Measurements from ENCODE around the gene MXD1.

Gene MXD1

GRCh38 chr2:69939722-69940121 is 24.8 kb downstream of the MXD1 start:
- no peak overlapping the region for H3K23ac ChIP-seq (ENCODE audit: low read length)
- no peak overlapping the region for H3K27ac ChIP-seq (ENCODE audit: low read depth, low read length)
- H2BK120ac ChIP-seq (ENCODE audit: insufficient read depth, low read length, poor library complexity): no peak overlapping the region
- H3K18ac ChIP-seq (ENCODE audit: low read length): no peak overlapping the region
- DNase-seq: no peak
- WGBS (ENCODE audit: extremely low coverage, insufficient coverage, insufficient read length): no CpG with 5 or more reads among the region's 14 CpGs
- no peak overlapping the region for H3K9ac ChIP-seq (ENCODE audit: low read length)
- H3K4me2 ChIP-seq (ENCODE audit: low read length): no peak overlapping the region
- H2AK5ac ChIP-seq (ENCODE audit: low read length): no peak overlapping the region
- no peak overlapping the region for H4K12ac ChIP-seq (ENCODE audit: low read depth, low read length)
- H3K36me3 ChIP-seq (ENCODE audit: control insufficient read depth in 1 of 2, insufficient read depth in 2 of 2, low read length in 2 of 2): peaks cover 15 to 24% of the 10 kb centered on the region in 2 experiments
- H3K9me3 ChIP-seq (ENCODE audit: insufficient read depth, low read depth, low read length): no peaks in the 10 kb centered on the region
- no peak overlapping the region for H2BK5ac ChIP-seq (ENCODE audit: low read depth, low read length, poor library complexity)
- H3K79me1 ChIP-seq (ENCODE audit: low read length): no peaks in the 10 kb centered on the region
- H3K27me3 ChIP-seq (ENCODE audit: insufficient read depth, low read length): no peaks in the 10 kb centered on the region
- no peak overlapping the region for H3K14ac ChIP-seq (ENCODE audit: low read length)
- no peak overlapping the region for H3K4me3 ChIP-seq (ENCODE audit: low read depth, low read length)
- no peak overlapping the region for H2BK12ac ChIP-seq (ENCODE audit: low read length)
- H3K4ac ChIP-seq (ENCODE audit: low read depth, low read length): no peak overlapping the region
- peaks cover 0 to 3% of the 10 kb centered on the region in 2 experiments for H3K4me1 ChIP-seq (ENCODE audit: control insufficient read depth in 1 of 2, insufficient read depth in 2 of 2, low read length in 2 of 2)
- no peak overlapping the region for H4K91ac ChIP-seq (ENCODE audit: low read depth, low read length)
- no peaks in the 10 kb centered on the region for H3K79me2 ChIP-seq (ENCODE audit: control insufficient read depth, insufficient read depth, low read length, poor library complexity)
- no peak overlapping the region for H2AFZ ChIP-seq (ENCODE audit: insufficient read depth, low read length, poor library complexity)
- H4K8ac ChIP-seq (ENCODE audit: low read depth, low read length): no peak overlapping the region

- no peaks in the 10 kb centered on the region for H3K27me3 ChIP-seq (ENCODE audit: insufficient read depth, low read length)
- H2BK5ac ChIP-seq (ENCODE audit: low read depth, low read length, poor library complexity): no peak overlapping the region
- H4K91ac ChIP-seq (ENCODE audit: low read depth, low read length): no peak overlapping the region
- H4K8ac ChIP-seq (ENCODE audit: low read depth, low read length): no peak overlapping the region
- no peak overlapping the region for H2BK120ac ChIP-seq (ENCODE audit: insufficient read depth, low read length, poor library complexity)
- H3K4me1 ChIP-seq (ENCODE audit: control insufficient read depth in 1 of 2, insufficient read depth in 2 of 2, low read length in 2 of 2): peaks cover 5 to 7% of the 10 kb centered on the region in 2 experiments
- H3K79me1 ChIP-seq (ENCODE audit: low read length): no peaks in the 10 kb centered on the region
- no peak overlapping the region for H3K4me2 ChIP-seq (ENCODE audit: low read length)
- no peak overlapping the region for H3K4me3 ChIP-seq (ENCODE audit: low read depth, low read length)
- no peak overlapping the region for H2AK5ac ChIP-seq (ENCODE audit: low read length)
- DNase-seq: no peak
- no peak overlapping the region for H3K9ac ChIP-seq (ENCODE audit: low read length)
- H3K36me3 ChIP-seq (ENCODE audit: control insufficient read depth in 1 of 2, insufficient read depth in 2 of 2, low read length in 2 of 2): peaks cover 13 to 24% of the 10 kb centered on the region in 2 experiments
- H4K12ac ChIP-seq (ENCODE audit: low read depth, low read length): no peak overlapping the region
- no peak overlapping the region for H2BK12ac ChIP-seq (ENCODE audit: low read length)
- no peak overlapping the region for H3K14ac ChIP-seq (ENCODE audit: low read length)
- no peak overlapping the region for H3K27ac ChIP-seq (ENCODE audit: low read depth, low read length)
- no peak overlapping the region for H2AFZ ChIP-seq (ENCODE audit: insufficient read depth, low read length, poor library complexity)
- H3K23ac ChIP-seq (ENCODE audit: low read length): no peak overlapping the region
- WGBS (ENCODE audit: extremely low coverage, insufficient coverage, insufficient read length): no CpG with 5 or more reads among the region's 8 CpGs
- no peak overlapping the region for H3K18ac ChIP-seq (ENCODE audit: low read length)
- H3K4ac ChIP-seq (ENCODE audit: low read depth, low read length): no peak overlapping the region
- no peaks in the 10 kb centered on the region for H3K79me2 ChIP-seq (ENCODE audit: control insufficient read depth, insufficient read depth, low read length, poor library complexity)
- no peaks in the 10 kb centered on the region for H3K9me3 ChIP-seq (ENCODE audit: insufficient read depth, low read depth, low read length)
These were observed 25.8 kb downstream of the MXD1 start for GRCh38 chr2:69940691-69941090.

- Histone ChIP-seq H3K9me3 (ENCODE audit: insufficient read depth, low read depth, low read length) (no peaks in the 10 kb centered on the region), H2BK120ac (ENCODE audit: insufficient read depth, low read length, poor library complexity) (no peak overlapping the region), H3K27ac (ENCODE audit: low read depth, low read length) (no peak overlapping the region), H3K4ac (ENCODE audit: low read depth, low read length) (no peak overlapping the region), H2BK12ac (ENCODE audit: low read length) (no peak overlapping the region), H4K91ac (ENCODE audit: low read depth, low read length) (no peak overlapping the region), H3K79me2 (ENCODE audit: control insufficient read depth, insufficient read depth, low read length, poor library complexity) (no peaks in the 10 kb centered on the region), H3K27me3 (ENCODE audit: insufficient read depth, low read length) (no peaks in the 10 kb centered on the region), H3K4me2 (ENCODE audit: low read length) (no peak overlapping the region), H3K79me1 (ENCODE audit: low read length) (peaks cover 2% of the 10 kb centered on the region), H3K36me3 (ENCODE audit: control insufficient read depth in 1 of 2, insufficient read depth in 2 of 2, low read length in 2 of 2) (peaks cover 2 to 7% of the 10 kb centered on the region in 2 experiments), H3K4me1 (ENCODE audit: control insufficient read depth in 1 of 2, insufficient read depth in 2 of 2, low read length in 2 of 2) (peaks cover 15% of the 10 kb centered on the region in 2 experiments), H3K9ac (ENCODE audit: low read length) (no peak overlapping the region), H3K23ac (ENCODE audit: low read length) (no peak overlapping the region), H4K8ac (ENCODE audit: low read depth, low read length) (no peak overlapping the region), H2AK5ac (ENCODE audit: low read length) (no peak overlapping the region), H4K12ac (ENCODE audit: low read depth, low read length) (no peak overlapping the region), H3K4me3 (ENCODE audit: low read depth, low read length) (no peak overlapping the region), H2AFZ (ENCODE audit: insufficient read depth, low read length, poor library complexity) (no peak overlapping the region), H3K14ac (ENCODE audit: low read length) (no peak overlapping the region), H3K18ac (ENCODE audit: low read length) (no peak overlapping the region), H2BK5ac (ENCODE audit: low read depth, low read length, poor library complexity) (no peak overlapping the region)
- WGBS (ENCODE audit: extremely low coverage, insufficient coverage, insufficient read length): no CpG with 5 or more reads among the region's 11 CpGs
- no peak for DNase-seq
These were observed 28.3 kb downstream of the MXD1 start for GRCh38 chr2:69943000-69943842.

- no peak overlapping the region for H4K8ac ChIP-seq (ENCODE audit: low read depth, low read length)
- H3K9me3 ChIP-seq (ENCODE audit: insufficient read depth, low read depth, low read length): no peaks in the 10 kb centered on the region
- no peak overlapping the region for H2AK5ac ChIP-seq (ENCODE audit: low read length)
- peaks cover 15 to 17% of the 10 kb centered on the region in 2 experiments for H3K4me1 ChIP-seq (ENCODE audit: control insufficient read depth in 1 of 2, insufficient read depth in 2 of 2, low read length in 2 of 2)
- peaks cover 2 to 4% of the 10 kb centered on the region in 2 experiments for H3K36me3 ChIP-seq (ENCODE audit: control insufficient read depth in 1 of 2, insufficient read depth in 2 of 2, low read length in 2 of 2)
- peaks cover 2% of the 10 kb centered on the region for H3K79me1 ChIP-seq (ENCODE audit: low read length)
- H3K18ac ChIP-seq (ENCODE audit: low read length): no peak overlapping the region
- no CpG with 5 or more reads among the region's 9 CpGs for WGBS (ENCODE audit: extremely low coverage, insufficient coverage, insufficient read length)
- no peak overlapping the region for H4K12ac ChIP-seq (ENCODE audit: low read depth, low read length)
- no peak overlapping the region for H2AFZ ChIP-seq (ENCODE audit: insufficient read depth, low read length, poor library complexity)
- no peak overlapping the region for H3K4me2 ChIP-seq (ENCODE audit: low read length)
- H3K23ac ChIP-seq (ENCODE audit: low read length): no peak overlapping the region
- H3K79me2 ChIP-seq (ENCODE audit: control insufficient read depth, insufficient read depth, low read length, poor library complexity): no peaks in the 10 kb centered on the region
- H3K4ac ChIP-seq (ENCODE audit: low read depth, low read length): no peak overlapping the region
- H2BK5ac ChIP-seq (ENCODE audit: low read depth, low read length, poor library complexity): no peak overlapping the region
- H2BK120ac ChIP-seq (ENCODE audit: insufficient read depth, low read length, poor library complexity): no peak overlapping the region
- no peak overlapping the region for H3K14ac ChIP-seq (ENCODE audit: low read length)
- H4K91ac ChIP-seq (ENCODE audit: low read depth, low read length): no peak overlapping the region
- H3K4me3 ChIP-seq (ENCODE audit: low read depth, low read length): no peak overlapping the region
- H2BK12ac ChIP-seq (ENCODE audit: low read length): no peak overlapping the region
- no peak overlapping the region for H3K27ac ChIP-seq (ENCODE audit: low read depth, low read length)
- no peak overlapping the region for H3K9ac ChIP-seq (ENCODE audit: low read length)
- no peak for DNase-seq
- H3K27me3 ChIP-seq (ENCODE audit: insufficient read depth, low read length): no peaks in the 10 kb centered on the region
These were observed 29.1 kb downstream of the MXD1 start for GRCh38 chr2:69943843-69944525.

All from trophoblast cell (in vitro differentiated cells and primary cell).